IPS DF 19.7 (cell line): Measurements from ENCODE around the gene ZGLP1.
A peak's percentile ranks its signal among the peaks of the same experiment; 100 is the strongest.
"Not testable (repeated sequence)": the region's sequence is repeated elsewhere in the genome, so short reads cannot be mapped to it uniquely, and the experiment has no call there.

Experiments used
- DNase-seq: peaks from one replicate; pipeline ENCODE4 v3.0.0-alpha.2; 2013; ENCODE audit warnings: low read depth, low spot score

The ZGLP1 gene

DNA sequence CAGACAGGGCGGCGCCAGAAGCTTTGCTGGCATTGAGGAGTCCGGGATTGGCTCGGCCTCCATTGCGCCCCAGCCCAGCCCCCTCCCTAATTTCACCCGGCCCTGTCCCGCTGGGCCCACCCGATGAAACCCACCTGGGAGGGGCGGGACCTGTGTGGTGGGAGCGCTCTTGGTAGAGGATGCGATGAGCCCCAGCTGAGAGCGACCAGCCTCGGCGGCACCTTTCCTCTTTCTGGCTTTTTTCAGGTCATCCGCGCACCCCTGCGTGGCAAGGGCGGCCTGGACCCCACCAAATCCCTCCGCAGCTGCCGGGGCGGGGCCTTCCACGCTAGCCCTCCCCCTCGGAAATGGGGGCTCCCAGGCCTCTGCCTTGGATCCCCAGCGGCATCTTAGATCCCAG lies at the start of gene ZGLP1:
ZGLP1 (minus strand) TSS at position 393 of the 400 bp plus-strand sequence.
- no peak for DNase-seq

DNA sequence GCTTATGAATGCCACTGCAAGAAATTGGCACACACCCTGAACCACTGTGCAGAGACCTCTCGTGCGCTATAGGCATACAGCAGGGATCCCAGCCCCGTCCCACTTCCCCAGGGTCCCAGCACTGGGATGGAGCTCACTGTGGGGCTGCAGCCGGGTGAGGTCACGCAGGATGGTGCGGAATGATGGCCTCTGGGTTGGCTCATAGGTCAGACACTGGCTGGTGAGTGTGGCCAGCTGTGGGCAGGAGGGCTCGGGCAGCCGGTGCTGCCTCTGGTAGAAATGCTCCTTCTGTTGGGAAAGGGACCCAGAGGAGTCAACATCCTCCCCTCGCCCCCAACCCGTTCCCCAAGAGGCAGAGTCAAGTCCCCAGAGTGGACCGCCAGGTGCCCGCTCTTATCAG lies 46.8 kb upstream of the ZGLP1 start:
- no peak for DNase-seq

DNA sequence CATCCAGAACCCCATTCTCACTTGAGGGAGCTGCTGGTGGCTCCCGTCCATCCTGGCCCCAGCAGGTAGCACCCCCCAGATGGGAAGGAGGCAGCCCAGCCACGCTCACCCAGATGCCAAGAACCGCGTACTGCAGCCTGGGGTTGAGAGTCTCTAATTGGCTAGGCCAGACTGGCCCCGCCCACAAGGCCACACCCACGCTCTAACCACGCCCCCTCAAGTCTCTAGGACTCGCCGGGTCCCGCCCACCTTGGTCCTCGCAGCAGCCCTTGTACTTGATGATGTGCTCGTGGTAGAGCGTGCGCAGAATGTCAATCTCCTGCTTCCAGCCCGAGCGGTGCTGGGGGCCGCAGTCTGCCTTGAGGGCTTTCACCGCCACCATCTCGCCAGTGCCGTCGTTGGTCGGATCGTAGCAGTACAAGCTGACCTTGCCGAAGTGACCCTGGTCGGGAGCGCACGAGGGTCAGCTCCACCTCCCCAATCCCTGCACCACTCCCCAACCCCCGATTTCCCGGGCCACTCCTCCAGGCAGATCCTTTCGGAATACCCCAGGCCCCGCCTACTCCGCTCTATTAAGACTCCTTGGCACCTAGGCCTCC lies 44.3 kb upstream of the ZGLP1 start:
- peak; percentile 81 for DNase-seq

DNA sequence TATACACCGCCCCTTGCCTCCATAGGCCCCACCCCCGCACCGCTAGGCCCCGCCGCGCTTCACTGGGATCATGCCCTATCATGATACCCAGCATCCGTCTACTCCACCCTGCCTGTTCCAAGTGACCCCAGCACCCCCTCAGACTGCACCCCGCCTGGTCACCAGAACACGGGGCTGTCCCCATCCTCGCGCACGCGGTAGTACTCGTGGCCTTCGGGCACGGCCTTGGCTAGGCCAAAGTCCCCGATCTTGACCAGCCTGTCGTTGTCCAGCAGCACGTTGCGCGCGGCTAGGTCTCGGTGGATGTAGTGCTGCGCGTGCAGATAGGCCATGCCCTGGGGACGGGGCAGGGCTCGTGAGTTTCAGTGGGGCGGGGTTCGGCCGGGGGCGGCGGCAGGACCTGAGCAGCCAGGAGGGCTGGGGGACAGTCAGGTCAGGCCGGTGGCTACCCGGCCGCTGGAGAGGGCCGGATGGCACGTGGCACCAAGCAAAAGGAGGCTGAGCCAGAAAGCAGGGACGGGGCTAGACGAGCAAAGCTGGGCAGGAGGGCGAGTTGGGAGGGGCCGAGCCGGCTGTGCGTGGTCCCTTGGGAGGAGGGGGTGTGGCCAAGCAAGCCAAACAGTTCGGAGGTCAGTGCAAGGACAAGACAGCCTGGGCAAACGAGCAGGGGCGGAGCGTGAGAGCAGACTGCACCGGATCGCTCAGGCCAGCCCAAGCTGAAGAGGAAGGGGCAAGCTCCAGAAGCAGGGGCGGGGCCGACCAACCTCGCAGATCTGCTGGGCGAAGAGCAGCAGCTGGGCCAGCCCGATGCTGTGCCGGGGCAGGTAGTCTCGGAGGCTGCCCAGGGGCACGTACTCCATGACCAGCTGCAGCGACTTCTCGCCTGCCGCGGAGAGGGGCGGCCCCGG lies 43.4 kb upstream of the ZGLP1 start:
- peak; percentile 80 for DNase-seq

DNA sequence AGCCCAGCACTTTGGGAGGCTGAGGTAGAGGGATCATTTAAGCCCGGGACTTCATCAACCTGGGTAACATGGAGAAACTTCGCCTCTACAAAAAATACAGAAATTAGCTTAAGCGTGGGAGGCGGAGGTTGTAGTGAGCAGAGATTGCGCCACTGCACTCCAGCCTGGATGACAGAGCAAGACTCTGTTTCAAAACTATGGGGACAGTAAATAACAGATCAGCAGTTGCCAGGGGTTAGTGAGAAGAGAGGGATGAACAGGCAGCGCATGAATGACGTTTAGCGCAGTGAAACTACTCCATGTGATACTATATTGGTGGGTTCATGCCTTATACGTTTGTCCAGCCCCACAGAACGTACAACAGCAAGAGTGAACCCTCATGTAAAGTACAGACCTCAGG lies 36.9 kb upstream of the ZGLP1 start:
- DNase-seq, result no peak

DNA sequence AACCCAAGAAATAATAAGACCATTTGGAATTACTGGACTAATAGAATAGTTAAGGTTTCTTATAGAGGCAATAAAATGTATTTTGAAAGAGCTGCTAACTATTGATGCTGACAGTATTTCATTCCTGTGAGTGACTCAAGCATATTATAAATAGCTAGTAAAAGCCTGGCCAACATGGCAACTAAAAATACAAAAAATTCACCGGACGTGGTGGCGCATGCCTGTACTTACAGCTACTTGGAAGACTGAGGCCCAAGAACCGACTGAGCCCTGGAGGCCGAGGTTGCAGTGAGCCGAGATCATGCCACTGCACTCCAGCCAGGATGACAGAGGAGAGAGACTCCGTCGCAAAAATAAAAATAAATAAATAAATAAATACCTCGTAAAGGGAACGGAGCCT lies 35.2 kb upstream of the ZGLP1 start:
- no peak for DNase-seq

DNA sequence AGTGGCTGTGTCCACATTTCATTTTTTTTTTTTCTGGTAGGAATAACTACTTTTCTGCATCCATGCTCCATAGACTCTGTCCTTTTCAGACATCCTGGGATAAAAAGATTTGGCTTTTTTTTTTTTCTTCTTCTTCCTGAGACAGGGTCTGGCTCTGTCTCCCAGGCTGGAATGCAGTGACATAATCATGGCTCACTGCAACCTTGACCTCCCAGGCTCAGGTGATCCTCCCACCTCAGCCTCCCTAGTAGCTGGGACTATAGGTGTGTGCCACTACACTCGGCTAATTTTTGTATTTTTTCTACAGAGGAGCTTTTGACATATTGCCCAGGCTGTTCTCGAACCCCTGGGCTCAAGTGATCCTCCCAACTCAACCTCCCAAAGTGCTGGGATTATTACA lies 33.9 kb upstream of the ZGLP1 start:
- DNase-seq, result no peak

DNA sequence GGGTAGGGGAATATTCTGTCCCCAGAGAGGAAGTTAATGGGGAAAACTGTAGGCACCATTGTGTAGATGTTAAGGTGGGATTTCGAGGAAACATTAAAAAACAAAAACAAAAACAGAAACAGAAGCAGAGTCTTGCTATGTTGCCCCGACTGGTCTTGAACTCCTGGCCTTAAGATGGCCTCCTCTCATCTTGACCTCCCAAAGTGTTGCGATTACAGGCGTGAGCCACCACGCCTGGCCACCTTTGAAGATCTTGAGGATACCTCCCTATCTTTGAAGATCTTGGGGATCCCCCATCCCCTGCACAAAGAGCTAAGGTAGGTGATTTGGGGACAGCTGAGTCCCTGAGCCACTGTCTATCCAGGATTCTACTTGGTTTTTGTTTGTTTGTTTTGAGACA lies 30.4 kb upstream of the ZGLP1 start:
- DNase-seq, result no peak

DNA sequence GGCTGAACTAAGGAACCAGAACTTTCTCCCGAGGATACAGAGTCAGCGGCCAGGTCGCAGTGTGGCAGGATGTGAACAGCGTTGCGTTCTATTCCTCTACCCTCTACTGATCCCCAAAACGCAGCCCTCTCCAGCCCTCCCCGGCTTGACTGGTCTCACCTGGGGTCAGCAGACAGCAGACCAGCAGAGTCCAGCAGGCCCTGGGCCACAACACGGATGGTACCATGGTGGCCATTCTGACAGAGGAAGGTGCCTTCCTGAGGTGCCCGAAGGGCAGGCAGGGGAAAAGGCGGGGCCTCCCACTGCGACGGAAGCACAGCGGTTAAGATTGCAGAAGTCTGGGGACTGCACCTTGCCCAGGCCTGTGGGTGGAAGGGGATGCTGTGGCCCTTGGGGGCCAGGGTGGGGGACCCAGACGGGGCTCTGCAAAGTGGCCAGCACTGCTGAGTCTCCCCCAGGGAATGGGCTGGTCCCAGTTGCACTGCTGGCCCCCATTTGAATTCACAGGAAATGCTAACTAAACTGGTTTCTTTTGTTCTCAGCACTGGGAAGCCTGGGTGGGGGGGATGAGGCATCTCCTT lies 29.9 kb upstream of the ZGLP1 start, which contains the start of gene ICAM3:
ICAM3 (minus strand) TSS at position 245 of the 581 bp plus-strand sequence; CDS start at position 235, 10 bp downstream.
- DNase-seq, result no peak

DNA sequence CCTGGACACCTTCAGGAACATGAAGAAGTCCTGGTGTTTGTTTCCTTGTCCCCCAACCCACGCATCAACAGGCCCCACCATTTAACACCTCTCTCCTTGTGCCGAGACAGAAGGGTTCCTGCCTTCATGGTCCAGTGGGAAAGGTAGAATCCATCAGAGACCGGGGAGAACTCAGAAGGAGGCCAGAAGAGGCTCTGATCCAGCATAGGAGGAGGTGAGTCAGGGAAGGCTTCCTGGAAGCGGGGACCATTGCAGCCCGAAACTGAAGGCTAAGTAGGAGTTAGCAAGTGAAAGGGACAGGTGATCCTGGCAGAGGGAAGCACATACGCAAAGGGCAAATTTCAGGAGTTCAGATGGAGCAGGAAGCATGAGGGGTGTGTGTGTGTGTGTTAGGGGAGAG lies 29.3 kb upstream of the ZGLP1 start:
- DNase-seq, result no peak

DNA sequence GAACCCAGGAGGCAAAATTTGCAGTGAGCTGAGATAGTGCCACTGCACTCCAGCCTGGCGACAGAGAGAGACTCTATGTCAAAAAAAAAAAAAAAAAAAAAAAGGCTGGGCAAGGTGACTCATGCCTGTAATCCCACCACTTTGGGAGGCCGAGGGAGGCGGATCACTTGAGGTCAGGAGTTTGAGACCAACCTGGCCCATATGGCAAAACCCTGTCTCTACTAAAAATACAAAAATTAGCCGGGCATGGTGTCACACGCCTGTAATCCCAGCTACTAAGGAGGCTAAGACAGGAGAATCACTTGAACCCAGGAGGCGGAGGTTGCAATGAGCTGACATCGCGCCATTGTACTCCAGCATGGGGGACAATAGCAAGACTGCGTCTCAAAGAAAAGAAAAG lies 27.1 kb upstream of the ZGLP1 start:
- not testable (repeated sequence) for DNase-seq

DNA sequence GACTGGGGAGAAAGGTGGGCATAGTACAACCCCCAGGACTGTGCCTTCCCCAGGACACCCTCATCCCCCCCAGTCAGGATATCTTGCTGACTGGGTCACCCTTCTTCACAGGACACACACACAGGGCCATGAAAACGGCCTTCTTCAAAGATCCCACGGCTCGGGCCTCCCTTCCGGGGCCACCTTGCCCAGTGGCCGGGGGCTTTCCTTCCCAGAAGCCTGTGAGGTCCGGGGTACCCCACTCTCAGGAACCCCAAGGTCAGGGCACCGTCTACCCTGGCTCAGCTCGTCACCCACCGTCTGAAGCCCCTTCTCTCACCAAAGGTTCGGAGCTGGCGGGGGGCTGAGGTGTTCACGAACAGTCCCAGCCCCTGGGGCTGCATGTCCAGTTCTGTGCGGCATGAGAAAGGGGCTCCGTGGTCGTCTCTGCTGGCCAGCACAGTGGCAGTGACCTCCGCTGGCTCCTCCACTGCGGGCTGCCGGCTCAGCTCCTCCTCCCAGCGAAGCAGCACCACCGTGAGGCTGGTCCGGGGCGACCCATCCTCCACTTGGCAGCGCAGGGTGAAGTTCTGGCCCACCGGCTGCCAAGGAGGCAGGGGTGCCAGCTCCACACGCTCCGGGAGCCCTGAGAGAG lies 25.9 kb upstream of the ZGLP1 start:
- DNase-seq, result no peak

DNA sequence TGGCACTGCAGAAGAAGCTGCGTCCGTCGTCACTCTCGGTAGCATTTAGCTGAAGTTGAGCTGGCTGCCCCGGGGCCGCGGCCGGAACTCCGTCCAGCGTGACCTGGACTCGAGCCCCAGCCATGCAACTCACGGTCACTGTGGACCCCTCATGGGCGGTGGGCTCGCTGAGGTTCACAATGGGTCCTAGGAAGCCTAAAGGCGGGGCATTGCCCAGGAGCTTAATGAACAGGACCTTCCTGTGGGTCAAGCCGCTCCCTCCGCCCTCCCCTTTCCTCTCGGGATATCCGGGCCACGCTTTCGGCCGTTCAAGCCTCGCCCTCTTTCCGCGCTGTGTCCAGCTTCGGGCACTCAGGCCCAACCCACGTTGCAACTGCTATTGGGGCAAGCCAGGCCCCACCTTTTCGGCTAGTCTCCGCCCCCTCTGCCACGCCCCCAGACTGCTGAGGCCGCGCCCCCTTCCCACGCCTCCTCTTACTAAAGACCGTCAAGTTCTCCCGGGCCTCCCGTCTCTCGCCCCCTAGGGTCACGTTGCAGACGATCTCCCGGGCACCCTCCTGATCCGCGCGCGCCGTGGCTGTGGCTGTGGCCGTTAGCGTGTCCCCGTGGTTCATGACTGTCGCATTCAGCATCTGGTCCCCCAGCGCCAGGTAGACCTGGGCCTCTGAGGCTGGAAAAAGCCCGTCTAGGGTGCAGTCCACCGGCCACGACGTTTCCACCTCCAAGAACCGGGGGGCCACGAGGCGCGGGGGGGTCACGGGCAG lies 25.2 kb upstream of the ZGLP1 start:
- DNase-seq, result no peak

DNA sequence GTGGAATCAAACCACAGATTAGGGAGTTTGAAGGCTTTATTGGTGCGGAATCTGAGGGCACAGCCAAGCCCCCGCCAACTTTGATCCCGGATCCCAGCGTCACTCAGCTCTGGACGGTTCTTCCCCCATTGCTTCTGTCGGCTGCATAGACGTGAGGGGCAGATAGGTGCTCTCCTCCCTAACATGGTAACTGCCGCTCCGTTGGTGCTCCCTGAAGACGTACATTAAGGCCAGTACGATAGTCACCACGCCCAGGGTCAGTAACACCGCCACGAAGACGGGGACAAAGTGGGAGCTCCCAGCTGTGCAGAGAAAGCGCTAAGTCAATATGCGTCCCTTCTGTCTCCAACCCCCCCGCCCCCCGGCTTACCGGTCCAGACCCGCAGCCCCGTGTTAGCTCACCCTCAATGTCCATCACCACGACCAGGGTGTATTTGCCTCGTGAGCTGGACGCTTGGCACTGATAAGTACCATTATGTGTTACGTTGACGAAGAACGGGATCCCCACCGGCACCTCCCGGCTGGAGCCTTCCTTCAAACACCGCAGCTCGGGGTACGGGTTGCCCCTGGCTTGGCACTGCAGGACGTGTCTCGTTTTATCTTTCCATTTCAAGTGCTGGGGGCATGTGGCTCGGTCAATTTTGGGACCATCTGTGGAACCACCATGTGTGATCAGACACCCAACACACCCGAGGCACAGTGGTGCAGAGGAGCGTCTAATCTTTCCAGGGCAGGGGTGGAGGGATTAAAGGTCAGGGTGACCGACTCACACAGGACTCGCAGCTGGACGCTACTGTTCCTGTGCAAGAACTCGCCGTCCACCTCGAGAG lies 24.4 kb upstream of the ZGLP1 start:
- no peak for DNase-seq

DNA sequence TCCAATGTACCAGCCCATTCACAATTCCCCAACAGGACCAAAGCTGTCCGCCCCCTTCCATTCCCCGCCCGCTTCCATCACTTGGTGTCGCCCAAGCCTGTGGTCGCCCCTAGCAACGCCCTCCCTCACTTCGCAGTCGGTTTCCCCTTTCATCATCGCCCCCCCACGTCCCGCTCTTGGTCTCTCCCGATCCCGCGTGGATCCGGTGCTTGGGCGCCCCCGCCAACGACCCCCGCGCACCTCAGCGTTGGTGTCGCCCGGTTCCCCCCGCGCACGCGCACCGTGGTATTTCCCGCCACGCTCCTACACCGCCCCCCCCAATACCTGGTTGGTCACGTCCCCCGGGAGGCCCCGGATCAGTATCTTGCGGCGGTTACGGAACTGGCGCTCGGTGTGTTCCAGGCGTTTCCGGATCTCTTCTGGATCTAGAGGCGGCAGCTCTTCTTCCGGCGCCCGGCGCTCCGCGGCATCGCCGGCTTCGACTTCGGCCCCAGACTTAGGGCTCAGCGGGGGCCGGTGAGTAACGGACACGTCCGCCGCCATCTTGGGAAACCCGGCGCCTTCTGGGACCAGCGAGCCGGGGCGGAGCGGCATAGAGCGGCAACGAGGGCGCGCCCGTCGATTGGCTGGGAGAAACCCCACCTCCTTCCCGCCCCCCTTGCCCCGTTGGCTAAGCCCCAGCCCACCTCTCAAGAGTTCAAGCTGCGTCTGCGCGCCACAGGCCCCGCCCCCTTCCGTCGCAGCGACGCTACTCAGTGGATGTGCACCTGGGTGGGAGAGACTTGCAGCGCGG lies 23.5 kb upstream of the ZGLP1 start, which contains the start of gene RAVER1:
RAVER1 (minus strand) TSS at position 565 of the 793 bp plus-strand sequence; CDS start at position 543, 22 bp downstream.
- DNase-seq, result no peak

DNA sequence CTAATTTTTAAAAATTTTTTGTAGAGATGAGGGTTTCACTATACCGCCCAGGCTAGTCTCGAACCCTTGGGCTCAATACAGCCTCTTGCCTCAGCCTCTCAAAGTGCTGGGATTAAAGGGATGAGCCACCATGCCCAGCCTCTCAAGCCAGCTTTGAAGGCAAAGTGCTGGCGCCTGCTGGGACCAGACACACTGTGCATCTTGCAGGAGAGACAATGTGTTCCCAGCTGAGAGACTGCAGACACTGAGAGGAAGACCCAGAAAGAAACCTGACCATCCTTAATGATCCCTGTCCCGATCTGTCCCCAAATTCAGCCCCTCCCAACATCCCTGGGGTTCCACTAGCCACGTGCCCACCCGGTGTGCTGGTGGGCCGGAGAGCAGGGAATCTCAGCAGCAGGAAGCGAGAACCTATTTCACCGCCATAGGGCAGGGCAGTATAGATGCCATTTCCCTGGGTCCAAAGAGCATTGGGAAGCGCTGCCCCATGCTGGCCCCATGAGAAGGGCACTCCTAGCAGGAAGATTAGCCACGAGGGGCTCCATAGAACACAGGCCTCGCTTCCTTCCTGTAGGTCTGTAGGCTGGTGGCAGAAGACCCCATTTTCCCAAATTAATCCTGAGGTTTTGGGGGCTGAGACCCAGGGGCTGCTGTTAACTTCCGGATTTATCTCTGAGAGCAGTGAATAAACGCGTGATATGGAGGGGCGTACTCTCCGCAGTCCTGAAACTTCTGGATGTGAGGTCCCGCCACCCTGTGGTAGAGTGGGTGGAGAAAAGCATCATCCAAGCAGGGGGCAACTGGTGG lies 22.7 kb upstream of the ZGLP1 start:
- no peak for DNase-seq

DNA sequence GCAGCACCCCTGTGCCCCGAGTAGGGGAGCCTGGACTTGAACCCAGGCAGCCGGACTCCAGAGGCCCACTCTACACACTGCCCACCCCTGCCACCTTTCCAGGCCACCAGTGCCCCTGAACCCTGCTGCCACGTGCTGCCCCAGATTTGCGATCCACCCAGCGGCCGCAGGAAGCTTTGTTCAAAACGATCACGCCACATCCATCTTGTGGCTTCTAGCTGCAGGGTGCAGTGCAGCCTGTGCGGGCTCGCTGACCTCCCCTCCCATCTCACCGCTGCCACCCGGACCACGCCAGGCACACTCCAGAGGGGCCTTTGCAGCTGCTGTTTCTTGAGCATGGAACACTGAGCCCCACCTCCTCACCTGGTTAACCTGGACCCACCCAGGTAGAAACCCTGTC lies 19.9 kb upstream of the ZGLP1 start:
- DNase-seq, result no peak

DNA sequence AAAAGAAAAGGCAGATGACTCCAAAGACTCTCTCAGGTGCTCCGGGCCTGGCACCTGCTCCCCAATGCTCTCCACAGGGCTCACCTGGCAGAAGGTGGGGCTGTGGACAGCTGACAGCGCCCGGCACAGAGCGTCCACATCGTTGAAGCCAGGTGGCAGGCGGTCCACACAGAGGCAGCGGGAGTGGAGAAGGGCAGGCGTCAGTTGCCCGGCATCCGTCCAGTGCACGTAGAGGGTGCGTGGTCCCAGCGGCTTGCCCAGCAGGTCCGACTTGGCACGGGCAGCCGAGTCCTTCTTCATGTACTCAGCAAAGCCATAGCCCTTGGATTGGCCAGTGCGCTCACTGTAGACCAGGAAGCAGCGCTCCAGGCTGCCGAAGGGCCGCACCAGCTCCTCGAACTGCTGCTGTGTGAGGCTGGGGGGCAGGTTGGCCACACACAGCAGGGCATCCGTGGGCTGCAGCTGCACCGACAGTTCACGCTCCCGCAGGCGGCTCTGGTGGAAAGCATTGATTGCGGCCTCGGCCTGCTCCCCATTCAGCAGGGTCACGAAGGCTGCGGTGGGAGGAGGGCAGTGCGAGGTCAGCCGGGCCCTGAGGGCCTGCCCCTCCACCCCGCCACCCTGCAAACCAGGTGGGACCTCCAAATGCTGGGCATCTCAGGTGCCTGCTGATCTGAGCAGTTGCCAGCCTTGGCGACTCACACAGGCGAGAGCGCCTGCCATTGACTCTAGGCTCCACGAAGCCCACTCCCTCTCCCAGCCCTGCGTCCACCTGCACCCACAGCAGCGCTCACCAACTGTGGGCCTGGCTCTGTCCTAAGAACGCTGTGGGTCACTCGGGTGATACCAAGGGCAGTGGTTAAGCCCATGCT lies 19.2 kb upstream of the ZGLP1 start:
- DNase-seq, result no peak
